ENCODE measurements around the gene NEMP2. TPM values are rescaled to one million over a fixed set of nuclear protein-coding genes. Genes with fewer than 3 reads are reported as not detected.

NEMP2 gene
- polyA plus RNA-seq, 2 of the 4 experiments (the other 2 are of a cell fraction), result 7.1 to 22.0 TPM

- Histone ChIP-seq H3K4me3 (no peak overlapping the region), H3K4me1 (no peaks in the 10 kb centered on the region), H3K27ac (no peak overlapping the region), H3K9me3 (no peaks in the 10 kb centered on the region), H3K4me2 (no peak overlapping the region)
- TF ChIP-seq NPAS2 (CRISPR knock-in tag; IDR thresholded peaks at IDR 0.05; ENCODE audit: borderline replicate concordance) (no peak), FOSB (CRISPR knock-in tag; IDR thresholded peaks at IDR 0.05) (no peak), SMC3 (IDR thresholded peaks at IDR 0.05) (no peak), MAFK (IDR thresholded peaks at IDR 0.05; ENCODE audit: partially characterized antibody) (peak; percentile 94)
- FAIRE-seq (no peak), DNase-seq (ENCODE audit: low read depth in 1 of 2, low spot score in 1 of 2) (no peak), ATAC-seq (no peak)
- CTCF ChIA-PET, result no interaction called here
- POLR2A ChIA-PET, result interaction anchor here (0.5 kb wide), 1 partner anchor 191 kb away, joined by 12 read pairs; the partner anchor contains the start of gene NAB1
- 90% methylated on average over 2 of the region's 2 CpGs for WGBS (ENCODE audit: missing lambda C conversion rate)
Measured at GRCh38 chr2:190457256-190457655, 77.3 kb downstream of the NEMP2 start.

- no peak for ATAC-seq
- no peak overlapping the region for H3K4me3 ChIP-seq
- POLR2A ChIA-PET, result interaction anchor here (0.5 kb wide), 1 partner anchor 192 kb away, joined by 12 read pairs; the partner anchor contains the start of gene NAB1
- no peaks in the 10 kb centered on the region for H3K9me3 ChIP-seq
- peaks cover under 1% of the 10 kb centered on the region; the same call in 1 of the 3 replicates for H3K4me1 ChIP-seq
- no peak overlapping the region for H3K27ac ChIP-seq
- TF ChIP-seq RAD21 (conservative IDR thresholded peaks at IDR 0.05 in 1 of 2, IDR thresholded peaks at IDR 0.05 in 1 of 2) (no peak), MAFK (IDR thresholded peaks at IDR 0.05; ENCODE audit: partially characterized antibody) (no peak), HOXB13 (CRISPR knock-in tag; IDR thresholded peaks at IDR 0.05; ENCODE audit: low read depth) (no peak), FOSB (CRISPR knock-in tag; IDR thresholded peaks at IDR 0.05) (no peak), NR3C1 (IDR thresholded peaks at IDR 0.05) (no peak), POLR2AphosphoS2 (conservative IDR thresholded peaks at IDR 0.05; ENCODE audit: low read length) (no peak), MYC (IDR thresholded peaks at IDR 0.05; ENCODE audit: borderline replicate concordance, low read length) (no peak), ESRRA (IDR thresholded peaks at IDR 0.05; ENCODE audit: borderline replicate concordance, low read length) (no peak), CBX8 (IDR thresholded peaks at IDR 0.05) (no peak), BHLHE40 (IDR thresholded peaks at IDR 0.05; ENCODE audit: low read depth, low read length) (no peak), HOXB5 (CRISPR knock-in tag; IDR thresholded peaks at IDR 0.05) (no peak)
- no peak overlapping the region for H3K4me2 ChIP-seq
- DNase-seq (ENCODE audit: low read depth in 1 of 2, low spot score in 1 of 2), result no peak
- CTCF ChIA-PET, result no interaction called here
- FAIRE-seq, result no peak
- WGBS (ENCODE audit: missing lambda C conversion rate), result 74% methylated on average over 7 of the region's 7 CpGs
Measured at GRCh38 chr2:190456833-190457232, 77.7 kb downstream of the NEMP2 start.

GRCh38 chr2:190455358-190456095 is 79.0 kb downstream of the NEMP2 start:
- WGBS (ENCODE audit: missing lambda C conversion rate), result 91% methylated on average over 7 of the region's 7 CpGs
- no peak overlapping the region for H3K27ac ChIP-seq
- H3K4me1 ChIP-seq, result peaks cover 3% of the 10 kb centered on the region; the same call in 1 of the 3 replicates
- no peak overlapping the region for H3K4me2 ChIP-seq
- H3K9me3 ChIP-seq, result no peaks in the 10 kb centered on the region
- ChIA-PET CTCF (no interaction called here), POLR2A (no interaction called here)
- no peak for FAIRE-seq
- ATAC-seq, result no peak
- no peak for DNase-seq (ENCODE audit: low read depth in 1 of 2, low spot score in 1 of 2)
- H3K4me3 ChIP-seq, result no peak overlapping the region
- TF ChIP-seq REST (IDR thresholded peaks at IDR 0.05) (no peak), ATOH8 (CRISPR knock-in tag; IDR thresholded peaks at IDR 0.05; ENCODE audit: low read depth) (no peak), FOXS1 (CRISPR knock-in tag; IDR thresholded peaks at IDR 0.05) (no peak), FOSL2 (IDR thresholded peaks at IDR 0.05) (no peak), FOSL2 (CRISPR knock-in tag; IDR thresholded peaks at IDR 0.05) (no peak), MYC (IDR thresholded peaks at IDR 0.05; ENCODE audit: borderline replicate concordance, low read length) (no peak), HDAC2 (IDR thresholded peaks at IDR 0.05) (no peak)

All from A549 (cell line).